Parathyroid adenoma (tissue), 2 donors: ENCODE data around the gene CCDC85C.

ENCODE experiments used
- H2AFZ ChIP-seq: fragments of 300-600 bp; sonication (generic); one replicate; pipeline ENCODE4 v1.7.0; 2017; ENCODE audit warnings: antibody characterized with exemption, mild to moderate bottlenecking
- H3K27ac ChIP-seq: fragments of 300-600 bp; sonication (generic); one replicate; pipeline ENCODE4 v1.7.0; 2017
- H3K27me3 ChIP-seq: fragments of 300-600 bp; sonication (generic); one replicate; pipeline ENCODE4 v1.7.0; 2017; ENCODE audit warnings: low read length; ENCODE audit not compliant: control insufficient read depth, insufficient read depth
- H3K36me3 ChIP-seq: fragments of 300-600 bp; sonication (generic); one replicate; pipeline ENCODE4 v1.7.0; 2017; ENCODE audit warnings: low read length; ENCODE audit not compliant: control insufficient read depth, insufficient read depth
- H3K4me1 ChIP-seq: fragments of 300-600 bp; sonication (generic); one replicate; pipeline ENCODE4 v1.7.0; 2017; ENCODE audit warnings: control low read depth
- H3K4me2 ChIP-seq: fragments of 300-600 bp; sonication (generic); one replicate; pipeline ENCODE4 v1.7.0; 2017; ENCODE audit warnings: low read length
- H3K4me3 ChIP-seq: fragments of 300-600 bp; sonication (generic); one replicate; pipeline ENCODE4 v1.7.0; 2017; ENCODE audit warnings: low read depth, low read length
- H3K79me2 ChIP-seq: fragments of 300-600 bp; sonication (generic); one replicate; pipeline ENCODE4 v1.7.0; 2017; ENCODE audit warnings: control low read depth
- H3K9ac ChIP-seq: fragments of 300-600 bp; sonication (generic); one replicate; pipeline ENCODE4 v1.7.0; 2017; ENCODE audit warnings: mild to moderate bottlenecking
- H3K9me3 ChIP-seq: fragments of 300-600 bp; sonication (generic); one replicate; pipeline ENCODE4 v1.7.0; 2017; ENCODE audit warnings: low read length; ENCODE audit not compliant: control insufficient read depth
- CTCF ChIP-seq: fragments of 300-600 bp; sonication (generic); IDR thresholded peaks from one replicate; pipeline ENCODE4 v1.7.0; 2017; ENCODE audit warnings: antibody characterized with exemption, mild to moderate bottlenecking
- donor health status: primary hyperparathyroidism.

The CCDC85C gene

GRCh38 chr14:99531251-99532096 lies 72.5 kb downstream of the CCDC85C start:
- H3K36me3 ChIP-seq = no peaks in the 10 kb centered on the region
- no peak overlapping the region for H3K27ac ChIP-seq
- no peaks in the 10 kb centered on the region for H3K4me1 ChIP-seq

GRCh38 chr14:99530407-99531155 lies 73.4 kb downstream of the CCDC85C start:
- no peaks in the 10 kb centered on the region for H3K4me1 ChIP-seq
- H3K36me3 ChIP-seq = no peaks in the 10 kb centered on the region
- no peak overlapping the region for H3K27ac ChIP-seq

More at GRCh38 chr14:99531251-99532096, 72.5 kb downstream of the CCDC85C start:
- Histone ChIP-seq H3K4me3 (no peak overlapping the region), H3K4me2 (no peak overlapping the region), H3K9ac (no peak overlapping the region), H3K9me3 (no peaks in the 10 kb centered on the region), H3K27me3 (no peaks in the 10 kb centered on the region), H3K79me2 (peaks cover 22% of the 10 kb centered on the region), H2AFZ (no peak overlapping the region)
- no peak for TF ChIP-seq CTCF

GRCh38 chr14:99529899-99530298 lies 74.1 kb downstream of the CCDC85C start:
- Histone ChIP-seq H3K9me3 (no peaks in the 10 kb centered on the region), H3K9ac (no peak overlapping the region), H3K79me2 (peaks cover 18% of the 10 kb centered on the region), H2AFZ (no peak overlapping the region), H3K4me2 (no peak overlapping the region), H3K36me3 (no peaks in the 10 kb centered on the region), H3K4me3 (no peak overlapping the region), H3K27ac (no peak overlapping the region), H3K27me3 (no peaks in the 10 kb centered on the region), H3K4me1 (no peaks in the 10 kb centered on the region)
- no peak for TF ChIP-seq CTCF

More at GRCh38 chr14:99530407-99531155, 73.4 kb downstream of the CCDC85C start:
- Histone ChIP-seq H3K79me2 (peaks cover 18% of the 10 kb centered on the region), H3K4me3 (no peak overlapping the region), H3K4me2 (no peak overlapping the region), H3K9ac (no peak overlapping the region), H2AFZ (no peak overlapping the region), H3K9me3 (no peaks in the 10 kb centered on the region), H3K27me3 (no peaks in the 10 kb centered on the region)
- TF ChIP-seq CTCF = no peak

- Histone ChIP-seq H3K4me3 (no peak overlapping the region), H3K27ac (no peak overlapping the region), H3K79me2 (peaks cover 15% of the 10 kb centered on the region), H3K9me3 (no peaks in the 10 kb centered on the region), H3K36me3 (no peaks in the 10 kb centered on the region), H3K4me2 (no peak overlapping the region), H3K27me3 (no peaks in the 10 kb centered on the region), H3K9ac (no peak overlapping the region), H3K4me1 (no peaks in the 10 kb centered on the region), H2AFZ (no peak overlapping the region)
- TF ChIP-seq CTCF = no peak
These were observed 76.5 kb downstream of the CCDC85C start for GRCh38 chr14:99527427-99528076.
